ENCODE data around the gene MCOLN1. TPM values are rescaled to one million over a fixed set of nuclear protein-coding genes. Genes with fewer than 3 reads are reported as not detected.

MCOLN1 gene
- total RNA-seq, 1 experiment from 2014 or later, result 10.8 TPM

DNA sequence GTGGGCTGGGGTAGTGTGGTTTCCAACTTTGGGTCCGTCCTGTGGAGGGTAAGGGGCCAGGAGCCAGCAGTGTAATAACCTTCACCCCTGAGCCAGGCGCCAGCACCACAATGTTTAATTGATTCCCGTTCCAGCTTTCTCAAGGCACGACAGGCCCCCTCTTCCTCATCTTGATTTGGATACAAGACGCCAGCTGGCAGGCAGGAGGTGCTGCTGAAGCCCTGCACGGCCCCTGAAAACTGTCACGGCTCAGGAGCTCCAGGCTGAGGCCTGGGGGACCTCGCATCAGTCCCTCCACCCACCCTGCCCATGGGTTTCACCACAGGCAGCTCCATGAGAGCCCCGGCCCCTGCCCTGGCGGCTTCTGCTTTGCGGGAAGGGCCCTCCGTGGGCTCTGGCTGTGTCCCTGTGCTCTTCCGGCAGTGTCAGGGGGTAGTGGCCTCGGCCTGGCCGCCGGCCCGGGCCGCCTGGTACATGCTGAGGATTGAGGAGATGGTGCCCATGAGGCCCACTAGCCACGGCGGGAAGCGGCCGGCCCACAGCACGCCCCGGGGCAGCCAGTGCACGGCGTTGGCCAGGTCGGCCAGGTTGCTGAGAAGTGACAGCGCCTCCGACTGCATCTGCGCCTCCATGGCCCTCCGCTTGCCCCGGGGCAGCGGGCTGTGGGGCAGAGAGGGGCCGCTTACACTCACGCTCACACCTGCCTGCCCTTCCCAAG lies 45.5 kb upstream of the MCOLN1 start:
- ChIA-PET CTCF (no interaction called here), POLR2A (interaction anchor here (0.7 kb wide), 1 partner anchor 56 kb away, joined by 3 read pairs; no protein-coding TSS in a partner anchor)
- H3K4me1 Mint-ChIP-seq (ENCODE audit: insufficient read depth, unreplicated experiment), result peaks cover 7% of the 10 kb centered on the region
- H3K9me3 Mint-ChIP-seq (ENCODE audit: unreplicated experiment), result no peaks in the 10 kb centered on the region
- no peak for TF ChIP-seq CTCF (IDR thresholded peaks at IDR 0.05; ENCODE audit: unreplicated experiment)
- no peak for DNase-seq (ENCODE audit: unreplicated experiment)
- intact Hi-C loops (cut with micrococcal nuclease), result no loop called here
- H3K4me3 Mint-ChIP-seq (ENCODE audit: unreplicated experiment), result no peak overlapping the region
- no peaks in the 10 kb centered on the region for H3K27me3 Mint-ChIP-seq (ENCODE audit: insufficient read depth, unreplicated experiment)
- no peak overlapping the region for H3K27ac Mint-ChIP-seq (ENCODE audit: low read depth, unreplicated experiment)
- H3K36me3 Mint-ChIP-seq (ENCODE audit: insufficient read depth, unreplicated experiment), result peaks cover 29% of the 10 kb centered on the region
- BruUV-seq (replicated peaks), result no TSS peak

DNA sequence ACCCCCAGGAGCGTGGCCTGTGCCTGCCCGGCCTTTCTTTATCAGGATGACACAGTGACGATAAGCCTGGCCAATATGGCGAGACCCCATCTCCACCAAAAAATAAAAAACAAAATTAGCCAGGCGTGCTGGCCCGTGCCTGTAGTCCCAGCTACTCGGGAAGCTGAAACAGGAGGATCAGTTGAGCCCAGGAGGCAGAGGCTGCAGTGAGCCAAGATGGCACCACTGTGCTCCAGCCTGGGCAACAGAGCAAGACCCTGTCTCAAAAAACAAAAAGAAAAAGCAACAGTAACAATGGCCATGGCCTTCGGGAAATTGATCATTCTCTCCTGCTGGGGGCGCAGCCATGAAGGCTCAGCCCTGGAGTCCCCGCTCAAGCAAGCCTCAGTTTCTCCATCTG lies 44.7 kb upstream of the MCOLN1 start:
- no peak overlapping the region for H3K27ac Mint-ChIP-seq (ENCODE audit: low read depth, unreplicated experiment)
- ChIA-PET CTCF (no interaction called here), POLR2A (no interaction called here)
- no peak for TF ChIP-seq CTCF (IDR thresholded peaks at IDR 0.05; ENCODE audit: unreplicated experiment)
- H3K36me3 Mint-ChIP-seq (ENCODE audit: insufficient read depth, unreplicated experiment), result peaks cover 23% of the 10 kb centered on the region
- intact Hi-C loops (cut with micrococcal nuclease), result no loop called here
- peaks cover 7% of the 10 kb centered on the region for H3K4me1 Mint-ChIP-seq (ENCODE audit: insufficient read depth, unreplicated experiment)
- H3K9me3 Mint-ChIP-seq (ENCODE audit: unreplicated experiment), result no peaks in the 10 kb centered on the region
- no TSS peak for BruUV-seq (replicated peaks)
- no peak overlapping the region for H3K4me3 Mint-ChIP-seq (ENCODE audit: unreplicated experiment)
- no peaks in the 10 kb centered on the region for H3K27me3 Mint-ChIP-seq (ENCODE audit: insufficient read depth, unreplicated experiment)
- DNase-seq (ENCODE audit: unreplicated experiment), result no peak

DNA sequence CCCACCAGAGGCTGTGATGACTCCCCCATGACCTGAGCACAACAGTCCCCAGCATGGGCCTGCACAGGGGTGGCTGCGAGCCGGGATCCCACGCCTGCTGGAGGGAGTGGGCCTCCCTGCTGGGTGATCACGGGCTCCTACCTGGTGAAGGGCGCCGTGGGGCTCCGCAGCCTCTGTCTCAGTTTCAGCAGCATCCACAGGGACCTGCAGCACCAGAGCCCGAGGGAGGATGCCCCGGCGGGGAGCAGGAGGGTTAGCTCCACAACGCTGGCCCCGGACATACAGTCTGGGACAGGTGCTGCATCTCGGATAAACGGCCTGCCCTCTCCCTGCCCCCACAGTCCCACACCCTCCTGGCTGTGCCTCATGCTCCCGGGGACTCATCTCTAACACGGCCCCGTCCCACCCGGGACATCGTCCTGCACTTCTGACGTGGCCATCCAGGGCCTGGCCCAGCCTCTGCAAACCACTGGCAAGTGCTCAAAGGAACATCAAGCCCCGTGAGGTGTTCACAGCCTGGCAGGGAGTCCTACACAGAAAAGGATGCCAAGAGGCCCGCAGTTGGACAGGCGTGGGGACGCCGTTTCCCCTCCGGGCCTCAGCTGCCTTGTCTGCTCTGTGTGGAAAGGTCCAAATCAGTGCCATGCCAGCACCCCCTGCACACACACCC lies 44.1 kb upstream of the MCOLN1 start:
- intact Hi-C loops (cut with micrococcal nuclease), result no loop called here
- Mint-ChIP-seq H3K36me3 (ENCODE audit: insufficient read depth, unreplicated experiment) (peaks cover 18% of the 10 kb centered on the region), H3K27ac (ENCODE audit: low read depth, unreplicated experiment) (no peak overlapping the region), H3K4me3 (ENCODE audit: unreplicated experiment) (no peak overlapping the region), H3K4me1 (ENCODE audit: insufficient read depth, unreplicated experiment) (peaks cover 10% of the 10 kb centered on the region), H3K27me3 (ENCODE audit: insufficient read depth, unreplicated experiment) (no peaks in the 10 kb centered on the region), H3K9me3 (ENCODE audit: unreplicated experiment) (no peaks in the 10 kb centered on the region)
- no peak for TF ChIP-seq CTCF (IDR thresholded peaks at IDR 0.05; ENCODE audit: unreplicated experiment)
- no peak for DNase-seq (ENCODE audit: unreplicated experiment)
- ChIA-PET POLR2A (interaction anchor here (0.6 kb wide), 1 partner anchor 383 kb away, joined by 3 read pairs; no protein-coding TSS in a partner anchor), CTCF (no interaction called here)
- BruUV-seq (replicated peaks), result no TSS peak

DNA sequence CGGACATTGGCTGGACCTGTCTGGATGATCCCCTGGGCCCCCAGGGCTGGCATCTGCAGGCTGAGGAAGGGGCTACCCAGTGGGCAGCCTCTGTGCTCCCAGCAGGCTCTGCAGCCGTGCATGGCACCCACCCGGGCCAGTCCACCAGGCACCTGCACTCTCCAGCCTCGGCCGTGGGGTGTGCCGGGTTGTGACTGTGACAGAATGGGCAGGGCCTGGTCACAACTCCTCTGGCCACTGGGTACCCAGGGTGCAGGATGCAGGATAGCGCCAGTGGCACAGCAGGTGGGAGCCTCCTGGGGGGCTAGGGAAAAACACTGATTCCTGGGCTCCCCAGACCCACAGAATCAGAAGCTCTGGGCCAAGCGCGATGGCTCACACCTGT lies 43.6 kb upstream of the MCOLN1 start:
- POLR2A ChIA-PET, result interaction anchor here (0.6 kb wide), 1 partner anchor 384 kb away, joined by 3 read pairs; no protein-coding TSS in a partner anchor

More for the DNA sequence above, 43.6 kb upstream of the MCOLN1 start:
- CTCF ChIA-PET, result no interaction called here
- no peaks in the 10 kb centered on the region for H3K9me3 Mint-ChIP-seq (ENCODE audit: unreplicated experiment)
- no peak overlapping the region for H3K4me3 Mint-ChIP-seq (ENCODE audit: unreplicated experiment)
- no peak for TF ChIP-seq CTCF (IDR thresholded peaks at IDR 0.05; ENCODE audit: unreplicated experiment)
- intact Hi-C loops (cut with micrococcal nuclease), result no loop called here
- peaks cover 17% of the 10 kb centered on the region for H3K36me3 Mint-ChIP-seq (ENCODE audit: insufficient read depth, unreplicated experiment)
- BruUV-seq (replicated peaks), result no TSS peak
- H3K4me1 Mint-ChIP-seq (ENCODE audit: insufficient read depth, unreplicated experiment), result peaks cover 13% of the 10 kb centered on the region
- no peak for DNase-seq (ENCODE audit: unreplicated experiment)
- no peak overlapping the region for H3K27ac Mint-ChIP-seq (ENCODE audit: low read depth, unreplicated experiment)
- H3K27me3 Mint-ChIP-seq (ENCODE audit: insufficient read depth, unreplicated experiment), result no peaks in the 10 kb centered on the region

Data from MCF 10A (cell line).